Muscle of arm (tissue), 12 donors: Measurements from ENCODE around the gene SLC25A29. TPM values are rescaled to one million over a fixed set of nuclear protein-coding genes. Genes with fewer than 3 reads are reported as not detected.

Source experiments
- DNase-seq: peaks from one replicate; pipeline ENCODE4 v3.0.0-alpha.2; 2013
- polyA plus RNA-seq, 12 donors: library from polyadenylated mRNA; unstranded; fragments of 120-200 nt; gene quantifications; one replicate each; pipeline ENCODE4 v1.2.1, GENCODE V29; 2013; ENCODE audit not compliant: insufficient read length in 12 of 12

The SLC25A29 gene
- polyA plus RNA-seq, 12 donors: 14.3 to 60.5 (median 27.5) TPM; not detected in 1

DNA sequence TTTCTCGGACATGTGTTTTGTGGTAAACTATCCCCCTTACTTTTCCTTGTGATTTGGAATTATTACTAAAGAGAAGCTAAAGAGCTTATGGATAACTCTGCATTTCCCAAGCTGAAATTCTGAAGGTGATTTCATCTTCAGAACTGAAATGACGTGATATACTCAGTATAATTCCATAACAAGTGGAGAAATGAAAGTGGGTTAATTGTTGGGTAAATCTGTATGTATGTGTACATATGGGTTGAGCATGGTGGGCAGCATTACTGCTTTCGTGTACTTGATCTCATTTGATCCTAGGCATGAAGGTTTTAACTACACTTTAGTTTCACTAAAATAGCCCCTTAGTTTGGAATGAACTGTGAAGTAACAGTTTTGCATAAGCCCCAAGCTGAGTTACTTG lies 63.2 kb downstream of the SLC25A29 start:
- no peak for DNase-seq

DNA sequence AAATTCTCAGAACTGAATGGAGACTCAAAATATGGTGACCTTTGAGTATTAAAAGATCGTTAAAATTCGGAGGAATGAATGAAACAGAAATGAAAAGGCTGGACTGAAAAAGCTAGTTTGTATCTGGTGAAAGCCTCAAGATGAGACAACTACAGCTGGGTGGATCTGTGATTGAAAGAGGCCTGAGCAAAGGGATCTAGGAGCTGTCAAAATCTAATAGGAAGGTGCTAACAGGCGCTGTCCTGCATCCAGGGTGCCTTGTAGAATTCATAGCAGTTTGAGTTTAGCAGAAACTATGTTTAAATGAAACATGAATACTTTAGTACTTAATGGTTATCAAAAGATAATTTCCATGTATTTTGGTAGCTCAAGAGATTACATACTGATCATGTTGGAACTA lies 65.0 kb downstream of the SLC25A29 start:
- DNase-seq: no peak

Other genes with a start within 250 kb of the SLC25A29 start
- 100 to 1,000 TPM in 1 of 12 donors, 10 to 100 TPM in 10, not detected in 1; 51.9 to 142 (median 62.9) TPM for gene EVL, start 241.0 kb downstream of the SLC25A29 start, polyA plus RNA-seq
- 1 to 10 TPM in 3 of 12 donors, under 1 TPM in 8, not detected in 1; 0.30 to 4.8 (median 0.39) TPM for gene DEGS2, start 146.8 kb downstream of the SLC25A29 start, polyA plus RNA-seq
- 10 to 100 TPM; 61.9 to 97.5 (median 82.3) TPM for gene YY1, start 67.3 kb downstream of the SLC25A29 start, polyA plus RNA-seq
- under 1 TPM in 3 of 12 donors, not detected in 9; 0.08 to 0.23 (median 0.12) TPM for gene SLC25A47, start 16.9 kb upstream of the SLC25A29 start, polyA plus RNA-seq
- gene WDR25, start 70.0 kb upstream of the SLC25A29 start, polyA plus RNA-seq: 10 to 100 TPM in 1 of 12 donors, 1 to 10 TPM in 10, not detected in 1; 4.7 to 11.3 (median 6.0) TPM